Measurements from ENCODE around the gene ADCY10.
"Not testable (repeated sequence)": the region's sequence is repeated elsewhere in the genome, so short reads cannot be mapped to it uniquely, and the experiment has no call there.

The ADCY10 gene

DNA sequence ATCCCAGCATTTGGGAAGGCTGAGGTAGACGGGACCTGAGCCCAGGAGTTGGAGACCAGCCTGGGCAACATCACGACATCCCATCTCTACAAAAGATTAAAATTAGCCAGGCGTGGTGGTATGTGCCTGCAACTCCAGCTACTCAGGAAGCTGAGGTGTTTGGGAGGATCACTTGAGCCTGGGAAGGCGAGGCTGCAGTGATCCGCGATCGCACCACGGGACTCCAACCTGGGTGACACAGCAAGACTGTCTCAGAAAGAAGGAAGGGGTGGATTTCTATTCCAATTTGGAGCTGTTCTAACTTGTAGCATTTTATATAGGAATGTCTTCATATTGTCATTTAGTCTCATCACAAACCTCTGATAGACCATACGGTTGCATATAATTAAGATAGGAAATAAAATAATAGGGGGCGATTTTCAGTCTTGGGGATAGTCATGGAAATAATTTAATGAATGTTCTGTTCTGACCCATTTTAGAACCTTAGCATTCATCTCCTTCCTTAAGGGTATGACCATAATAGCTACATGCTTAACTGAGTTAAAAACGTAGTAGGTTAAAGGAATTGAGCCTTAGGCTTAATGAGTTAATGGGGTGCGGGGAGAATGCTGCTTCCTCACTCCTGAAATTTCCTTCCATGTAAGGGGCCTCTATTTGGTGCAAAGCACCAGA is 93.1 kb downstream of the ADCY10 start:
- no peak for TF ChIP-seq JUND (IDR thresholded peaks at IDR 0.05; ENCODE audit: low read depth)
- no peak for DNase-seq (ENCODE audit: low read depth in 1 of 2, low spot score in 1 of 2)
- in situ Hi-C loops (cut with HindIII; ENCODE audit: low pct_unique_long_range_greater_than_20kb, low sequenced_read_pairs) = no loop called here

DNA sequence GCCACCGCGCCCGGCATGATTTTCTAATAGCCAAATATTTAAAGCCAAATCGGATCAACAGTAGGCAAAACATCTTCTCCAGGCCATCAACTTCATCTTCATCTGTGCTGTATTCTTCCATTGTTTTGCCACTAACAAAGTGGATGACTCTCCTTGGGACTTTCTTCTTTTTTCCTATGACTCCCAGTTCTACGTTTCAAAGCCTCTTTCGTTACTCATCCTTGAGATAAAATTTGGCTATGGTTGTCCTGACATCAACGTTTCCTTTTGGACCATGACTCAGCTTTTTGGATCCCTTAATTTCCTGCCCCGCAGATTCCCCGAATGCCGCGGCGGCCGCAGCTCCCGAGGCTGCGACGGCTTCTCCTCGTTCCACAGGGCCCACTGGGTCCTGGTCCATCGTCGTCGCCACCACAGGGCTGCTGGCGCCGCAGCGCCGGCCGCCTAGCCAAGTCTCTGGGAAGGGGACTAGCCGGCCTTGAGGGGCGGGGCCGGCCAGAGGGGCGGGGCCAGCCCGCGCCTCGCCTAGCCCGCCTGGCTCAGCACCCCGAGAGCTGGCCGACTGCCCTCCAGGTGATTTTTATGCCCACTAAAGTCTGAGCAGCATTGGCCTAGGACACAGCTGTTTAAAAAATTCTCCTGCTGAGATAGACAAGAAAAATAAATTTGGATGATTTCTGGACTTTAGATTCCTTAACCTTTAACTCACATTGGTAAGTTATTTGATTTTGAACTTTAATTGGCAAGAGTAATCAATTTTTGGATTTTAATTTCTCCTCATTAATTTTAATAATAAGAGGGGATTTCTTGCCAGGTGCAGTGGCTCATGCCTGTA is 93.9 kb downstream of the ADCY10 start:
- in situ Hi-C loops (cut with HindIII; ENCODE audit: low pct_unique_long_range_greater_than_20kb, low sequenced_read_pairs) = no loop called here
- DNase-seq (ENCODE audit: low read depth in 1 of 2, low spot score in 1 of 2) = peak; percentile 84 to 93
- TF ChIP-seq JUND (IDR thresholded peaks at IDR 0.05; ENCODE audit: low read depth) = no peak

DNA sequence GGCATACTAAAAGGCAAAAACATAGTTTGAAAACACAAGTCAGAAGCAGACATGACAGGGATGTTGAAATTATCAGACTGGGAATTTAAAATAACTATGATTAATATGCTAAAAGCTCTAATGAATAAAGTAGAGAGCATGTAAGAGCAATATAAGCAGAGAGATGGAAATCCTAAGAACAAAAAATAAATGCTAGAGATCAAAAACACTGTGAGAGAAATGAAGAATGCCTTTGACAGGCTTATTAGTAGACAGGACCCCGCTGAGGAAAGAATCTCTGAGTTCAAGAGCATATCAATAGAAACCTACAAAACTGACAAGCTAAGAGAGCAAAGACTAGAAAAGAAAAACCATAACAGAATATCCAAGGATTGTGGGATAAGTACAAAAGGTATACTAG is 98.3 kb downstream of the ADCY10 start:
- no peak for DNase-seq (ENCODE audit: low read depth in 1 of 2, low spot score in 1 of 2)
- in situ Hi-C loops (cut with HindIII; ENCODE audit: low pct_unique_long_range_greater_than_20kb, low sequenced_read_pairs) = no loop called here
- no peak for TF ChIP-seq JUND (IDR thresholded peaks at IDR 0.05; ENCODE audit: low read depth)

DNA sequence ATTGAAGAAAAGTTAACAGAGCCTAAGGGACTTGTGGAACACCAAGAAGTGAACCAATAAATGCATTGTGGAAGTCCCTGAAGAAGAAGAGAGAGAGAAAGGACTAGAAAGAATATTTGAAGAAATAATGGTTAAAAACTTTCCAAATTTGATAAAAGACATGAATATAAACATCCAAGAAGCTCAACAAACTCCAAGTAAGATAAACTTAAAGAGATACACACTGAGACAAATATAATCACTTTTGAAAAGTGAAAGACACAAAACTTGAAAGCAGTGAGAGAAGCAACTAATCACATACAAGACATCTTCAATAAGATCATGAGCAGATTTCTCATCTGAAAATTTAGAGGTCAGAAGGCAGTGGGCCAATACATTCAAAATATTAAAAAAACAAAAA is 101.0 kb downstream of the ADCY10 start:
- DNase-seq (ENCODE audit: low read depth in 1 of 2, low spot score in 1 of 2) = no peak
- in situ Hi-C loops (cut with HindIII; ENCODE audit: low pct_unique_long_range_greater_than_20kb, low sequenced_read_pairs) = no loop called here
- no peak for TF ChIP-seq JUND (IDR thresholded peaks at IDR 0.05; ENCODE audit: low read depth)

DNA sequence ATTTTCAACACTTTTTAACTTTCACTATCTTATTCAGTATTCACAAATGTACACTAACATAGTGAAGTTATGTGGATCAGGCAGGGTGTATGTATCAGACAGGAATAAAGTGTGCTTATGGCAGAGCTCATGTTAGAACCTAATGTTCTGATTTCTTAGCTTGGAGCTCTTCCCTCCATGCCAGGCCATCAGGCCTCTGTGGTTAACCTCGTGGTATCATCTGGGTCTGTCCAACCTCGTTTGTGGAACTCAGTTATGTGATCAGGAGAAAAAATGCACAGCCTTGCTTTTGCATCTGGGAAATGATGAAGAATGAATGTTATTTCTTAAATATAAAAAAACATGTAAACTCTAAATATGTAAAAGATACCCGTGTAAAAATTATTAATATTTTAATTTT is 105.2 kb downstream of the ADCY10 start:
- DNase-seq (ENCODE audit: low read depth in 1 of 2, low spot score in 1 of 2) = no peak
- in situ Hi-C loops (cut with HindIII; ENCODE audit: low pct_unique_long_range_greater_than_20kb, low sequenced_read_pairs) = no loop called here
- no peak for TF ChIP-seq JUND (IDR thresholded peaks at IDR 0.05; ENCODE audit: low read depth)

DNA sequence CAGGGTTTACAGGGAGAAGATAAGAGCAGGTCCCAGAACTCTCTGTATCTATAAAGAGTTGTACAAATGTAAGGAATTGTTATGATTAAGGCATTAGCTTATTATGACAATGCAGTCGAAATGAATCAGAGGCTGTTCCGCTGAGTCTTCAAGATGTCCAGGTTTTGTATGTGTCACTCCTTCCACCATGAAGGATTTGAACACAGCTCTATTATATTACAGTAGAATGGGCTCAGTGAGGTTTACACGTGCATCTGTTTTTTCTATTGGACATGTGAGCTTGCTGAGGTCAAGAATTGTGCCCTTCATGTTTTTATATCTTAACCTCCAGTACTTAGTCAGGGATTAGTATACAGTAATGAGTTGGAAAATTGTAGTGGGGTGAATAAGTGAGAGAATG is 105.8 kb downstream of the ADCY10 start:
- DNase-seq (ENCODE audit: low read depth in 1 of 2, low spot score in 1 of 2) = no peak
- in situ Hi-C loops (cut with HindIII; ENCODE audit: low pct_unique_long_range_greater_than_20kb, low sequenced_read_pairs) = no loop called here
- TF ChIP-seq JUND (IDR thresholded peaks at IDR 0.05; ENCODE audit: low read depth) = no peak

DNA sequence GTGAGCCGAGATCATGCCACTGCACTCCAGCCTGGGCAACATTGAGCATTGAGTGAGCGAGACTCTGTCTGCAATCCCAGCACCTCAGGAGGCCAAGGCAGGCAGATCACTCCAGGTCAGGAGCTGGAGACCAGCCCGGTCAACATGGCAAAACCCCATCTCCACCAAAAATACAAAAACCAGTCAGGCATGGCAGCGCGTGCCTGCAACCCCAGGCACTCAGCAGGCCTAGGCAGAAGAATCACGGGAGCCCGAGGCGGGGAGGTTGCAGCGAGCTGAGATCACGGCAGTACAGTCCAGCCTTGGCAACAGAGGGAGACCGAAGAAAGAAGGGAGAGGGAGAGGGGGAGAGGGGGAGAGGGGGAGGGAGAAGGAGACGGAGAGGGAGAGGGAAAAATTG is 107.3 kb downstream of the ADCY10 start:
- DNase-seq (ENCODE audit: low read depth in 1 of 2, low spot score in 1 of 2); in situ Hi-C loops (cut with HindIII; ENCODE audit: low pct_unique_long_range_greater_than_20kb, low sequenced_read_pairs): not testable (repeated sequence)

DNA sequence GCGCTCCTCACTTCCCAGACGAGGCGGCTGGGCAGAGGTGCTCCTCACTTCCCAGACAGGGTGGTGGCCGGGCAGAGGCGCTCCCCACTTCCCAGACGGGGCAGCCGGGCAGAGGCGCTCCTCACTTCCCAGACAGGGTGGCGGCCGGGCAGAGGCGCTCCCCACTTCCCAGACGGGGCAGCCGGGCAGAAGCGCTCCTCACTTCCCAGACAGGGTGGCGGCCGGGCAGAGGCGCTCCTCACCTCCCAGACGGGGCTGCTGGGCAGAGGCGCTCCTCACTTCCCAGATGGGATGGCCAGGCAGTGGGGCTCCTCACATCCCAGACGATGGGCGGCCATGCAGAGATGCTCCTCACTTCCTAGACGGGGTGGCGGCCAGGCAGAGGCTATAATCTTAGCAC is 107.7 kb downstream of the ADCY10 start:
- in situ Hi-C loops (cut with HindIII; ENCODE audit: low pct_unique_long_range_greater_than_20kb, low sequenced_read_pairs); DNase-seq (ENCODE audit: low read depth in 1 of 2, low spot score in 1 of 2): not testable (repeated sequence)

DNA sequence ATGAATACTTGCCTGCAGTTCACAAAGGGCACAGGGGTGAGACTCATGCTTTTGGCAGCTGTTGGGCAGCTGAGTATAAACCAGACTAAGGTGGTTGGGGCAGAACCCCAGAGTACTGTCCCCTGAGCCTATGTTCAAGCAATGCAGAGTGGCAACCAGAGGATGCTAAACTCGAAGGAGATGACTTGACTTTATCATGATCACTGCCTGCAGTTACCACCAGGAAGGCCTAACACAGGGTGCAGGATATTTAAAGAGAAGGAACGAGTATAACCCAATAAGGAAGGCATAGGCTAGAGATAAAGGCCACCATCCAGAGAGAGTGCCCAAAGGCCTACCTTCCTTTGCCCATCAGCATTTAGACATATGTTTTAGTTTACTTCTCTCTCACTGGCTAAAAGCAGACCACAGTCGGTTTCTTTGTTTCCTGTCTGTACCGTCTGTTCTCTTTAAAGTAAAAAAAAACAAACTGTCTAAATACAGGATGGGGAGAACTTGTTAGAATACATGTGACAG is 108.8 kb downstream of the ADCY10 start:
- no peak for TF ChIP-seq JUND (IDR thresholded peaks at IDR 0.05; ENCODE audit: low read depth)
- in situ Hi-C loops (cut with HindIII; ENCODE audit: low pct_unique_long_range_greater_than_20kb, low sequenced_read_pairs) = no loop called here
- DNase-seq (ENCODE audit: low read depth in 1 of 2, low spot score in 1 of 2) = no peak

DNA sequence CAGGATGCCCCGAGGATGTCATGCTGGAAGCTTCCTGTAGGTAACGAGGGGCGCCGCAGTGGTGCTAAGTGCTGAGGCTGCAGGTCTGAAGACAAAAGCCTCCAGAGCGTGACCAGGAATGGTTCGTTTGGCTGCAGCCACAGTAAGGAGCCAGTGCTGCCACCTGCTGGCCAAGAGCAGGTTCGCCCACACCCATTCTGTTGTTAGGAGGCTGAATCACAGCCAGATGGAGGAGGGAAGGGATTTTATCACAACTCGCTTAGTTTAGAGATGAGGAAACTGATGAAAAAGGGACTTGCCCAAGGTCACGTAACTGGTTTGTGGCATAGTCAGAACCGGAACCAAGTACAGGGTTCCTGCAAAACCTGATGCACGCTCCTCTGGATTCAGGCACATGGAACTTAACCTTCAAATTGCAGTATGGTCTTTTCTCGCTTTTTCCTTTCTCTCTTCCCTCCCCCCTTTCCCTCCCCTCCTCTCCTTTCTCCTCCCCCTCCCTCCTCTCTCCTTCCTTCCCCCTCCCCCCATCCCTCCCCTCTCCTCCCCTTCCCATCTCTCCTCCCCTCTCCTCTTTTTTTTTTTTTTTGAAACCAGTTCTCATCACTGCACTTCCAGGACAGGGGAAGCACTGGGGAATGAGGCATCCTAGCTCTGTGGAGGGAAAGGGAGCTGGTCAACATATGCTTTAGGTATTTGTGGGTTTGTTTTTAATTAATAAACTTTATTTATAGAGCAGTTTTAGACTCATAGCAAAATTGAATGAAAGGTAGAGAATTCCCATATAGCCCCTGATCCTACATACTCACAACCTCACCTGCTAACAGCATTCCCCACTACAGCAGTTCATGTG is 110.4 kb downstream of the ADCY10 start:
- TF ChIP-seq JUND (IDR thresholded peaks at IDR 0.05; ENCODE audit: low read depth) = no peak
- in situ Hi-C loops (cut with HindIII; ENCODE audit: low pct_unique_long_range_greater_than_20kb, low sequenced_read_pairs) = no loop called here
- peak; percentile 90 to 93 for DNase-seq (ENCODE audit: low read depth in 1 of 2, low spot score in 1 of 2)

DNA sequence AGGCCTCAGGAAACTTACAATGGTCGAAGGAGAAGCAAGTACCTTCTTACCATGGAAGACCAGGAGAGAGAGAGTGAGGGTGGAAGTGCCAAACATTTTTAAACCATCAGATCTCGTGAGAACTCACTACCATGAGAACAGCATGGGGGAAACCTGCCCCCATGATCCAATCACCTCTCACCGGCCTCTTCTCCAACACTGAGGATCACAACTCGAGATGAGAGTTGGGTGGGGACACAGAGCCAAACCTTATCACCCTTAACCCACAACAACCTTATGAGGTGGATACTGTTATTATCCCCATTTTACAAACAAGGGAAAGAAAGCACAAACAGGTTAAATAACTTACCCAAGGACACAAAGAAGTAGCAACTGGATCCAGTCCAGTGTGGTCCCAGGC is 111.7 kb downstream of the ADCY10 start:
- DNase-seq (ENCODE audit: low read depth in 1 of 2, low spot score in 1 of 2) = no peak
- TF ChIP-seq JUND (IDR thresholded peaks at IDR 0.05; ENCODE audit: low read depth) = no peak
- in situ Hi-C loops (cut with HindIII; ENCODE audit: low pct_unique_long_range_greater_than_20kb, low sequenced_read_pairs) = no loop called here

DNA sequence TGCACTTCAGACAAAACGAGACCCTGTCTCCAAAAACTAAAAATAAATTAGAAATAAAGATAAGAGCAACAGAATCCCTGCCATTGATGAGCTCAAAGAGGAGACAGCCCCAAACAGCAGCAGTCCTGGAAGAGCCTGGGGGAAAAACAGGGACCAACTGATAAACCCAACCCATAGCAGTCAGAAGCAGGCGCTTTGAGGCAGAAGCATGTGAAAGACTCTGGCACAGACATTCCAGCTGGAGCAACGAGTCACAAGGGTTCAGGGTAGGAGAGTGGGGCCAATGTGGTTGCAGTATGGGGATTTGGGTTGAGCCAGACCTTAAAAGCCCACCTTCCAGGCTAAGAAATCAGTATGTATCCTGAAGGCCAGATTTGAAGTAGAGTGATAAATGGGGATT is 113.7 kb downstream of the ADCY10 start:
- no peak for DNase-seq (ENCODE audit: low read depth in 1 of 2, low spot score in 1 of 2)
- in situ Hi-C loops (cut with HindIII; ENCODE audit: low pct_unique_long_range_greater_than_20kb, low sequenced_read_pairs) = no loop called here
- no peak for TF ChIP-seq JUND (IDR thresholded peaks at IDR 0.05; ENCODE audit: low read depth)

DNA sequence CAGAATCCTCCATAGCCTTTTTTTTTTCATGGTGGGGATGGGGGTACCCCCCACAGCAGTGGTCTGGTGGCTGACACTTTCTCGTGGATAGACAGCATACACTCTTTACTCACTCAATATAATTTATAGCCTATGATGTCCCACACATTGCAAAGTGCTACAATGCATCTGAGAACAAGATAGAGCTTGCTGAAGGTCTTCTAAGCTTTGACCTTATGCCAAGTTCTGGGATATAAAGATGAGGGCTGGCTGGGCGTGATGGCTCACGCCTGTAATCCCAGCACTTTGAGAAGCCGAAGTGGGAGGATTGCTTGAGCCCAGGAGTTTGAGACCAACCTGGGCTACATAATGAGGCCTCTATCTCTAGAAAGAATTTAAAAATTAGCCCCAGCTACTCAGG is 114.2 kb downstream of the ADCY10 start:
- DNase-seq (ENCODE audit: low read depth in 1 of 2, low spot score in 1 of 2) = no peak
- in situ Hi-C loops (cut with HindIII; ENCODE audit: low pct_unique_long_range_greater_than_20kb, low sequenced_read_pairs) = no loop called here
- no peak for TF ChIP-seq JUND (IDR thresholded peaks at IDR 0.05; ENCODE audit: low read depth)

Data from T47D (cell line).